ENCODE results near the gene SERINC1. TPM values are rescaled to one million over a fixed set of nuclear protein-coding genes. Genes with fewer than 3 reads are reported as not detected.

SERINC1 gene
- total RNA-seq, 1 experiment from 2014 or later: 117 TPM

- Mint-ChIP-seq H3K27ac (ENCODE audit: unreplicated experiment) (no peak overlapping the region), H3K9me3 (ENCODE audit: low read depth, unreplicated experiment) (no peaks in the 10 kb centered on the region), H3K27me3 (ENCODE audit: unreplicated experiment) (no peaks in the 10 kb centered on the region), H3K4me1 (ENCODE audit: low read depth, unreplicated experiment) (no peaks in the 10 kb centered on the region), H3K36me3 (ENCODE audit: insufficient read depth, unreplicated experiment) (peaks cover under 1% of the 10 kb centered on the region), H3K4me3 (ENCODE audit: low read depth, unreplicated experiment) (no peak overlapping the region)
- DNase-seq: no peak
- intact Hi-C loops (cut with micrococcal nuclease; ENCODE audit: unreplicated experiment): no loop called here
- no peak for TF ChIP-seq CTCF (IDR thresholded peaks at IDR 0.05; ENCODE audit: unreplicated experiment)
- CTCF ChIA-PET: no interaction called here
- BruUV-seq (replicated peaks): no TSS peak
These were observed 77.6 kb downstream of the SERINC1 start for GRCh38 chr6:122394016-122394415.

DNA sequence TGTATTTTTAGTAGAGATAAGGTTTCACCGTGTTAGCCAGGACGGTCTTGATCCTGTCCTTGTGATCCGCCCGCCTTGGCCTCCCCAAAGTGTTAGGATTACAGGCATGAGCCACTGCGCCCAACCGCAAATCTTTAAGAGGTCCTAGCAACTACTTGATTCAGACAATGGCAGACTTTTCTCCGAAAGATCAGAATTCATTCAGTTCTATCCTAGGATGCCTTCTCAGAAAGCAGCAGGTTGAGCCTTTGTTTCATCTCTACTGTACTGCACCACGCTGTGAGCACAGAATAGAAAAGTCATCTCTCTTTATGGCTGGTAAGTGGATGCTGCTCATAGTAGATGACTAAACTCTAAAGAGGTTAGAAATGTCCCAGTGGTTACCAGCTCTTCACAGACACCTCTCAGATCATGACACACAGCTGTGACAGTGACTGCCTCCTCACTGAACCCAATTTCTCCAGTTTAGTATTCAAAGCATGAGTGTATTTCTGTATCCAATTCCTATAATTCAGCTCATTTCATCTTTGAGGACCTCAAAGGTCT lies 78.2 kb downstream of the SERINC1 start:
- CTCF ChIA-PET: no interaction called here
- no peak for DNase-seq
- no peaks in the 10 kb centered on the region for H3K36me3 Mint-ChIP-seq (ENCODE audit: insufficient read depth, unreplicated experiment)

More for the DNA sequence above, 78.2 kb downstream of the SERINC1 start:
- BruUV-seq (replicated peaks): no TSS peak
- no peak overlapping the region for H3K27ac Mint-ChIP-seq (ENCODE audit: unreplicated experiment)
- TF ChIP-seq CTCF (IDR thresholded peaks at IDR 0.05; ENCODE audit: unreplicated experiment): no peak
- H3K4me3 Mint-ChIP-seq (ENCODE audit: low read depth, unreplicated experiment): no peak overlapping the region
- H3K9me3 Mint-ChIP-seq (ENCODE audit: low read depth, unreplicated experiment): no peaks in the 10 kb centered on the region
- H3K27me3 Mint-ChIP-seq (ENCODE audit: unreplicated experiment): no peaks in the 10 kb centered on the region
- intact Hi-C loops (cut with micrococcal nuclease; ENCODE audit: unreplicated experiment): no loop called here
- no peaks in the 10 kb centered on the region for H3K4me1 Mint-ChIP-seq (ENCODE audit: low read depth, unreplicated experiment)

Other genes with a start within 250 kb of the SERINC1 start
- 10.6 and 11.4 TPM in 2 replicates for gene HSF2, start 72.2 kb downstream of the SERINC1 start, total RNA-seq (2022)
- 11.8 and 17.2 TPM in 2 replicates for gene PKIB, start 138.6 kb upstream of the SERINC1 start, total RNA-seq (2022)

Measured in Calu3 (cell line).